A673 (cell line): Measurements from ENCODE around the gene GATA1.

ENCODE experiments used
- CTCF ChIP-seq: fragments of 300-800, 200-600 bp; sonication (generic); conservative IDR thresholded peaks from 2 replicates; pipeline ENCODE4 v1.5.1; 2017; ENCODE audit warnings: low read depth, mild to moderate bottlenecking, antibody characterized with exemption, low read length, moderate library complexity, mixed read lengths
- EZH2 ChIP-seq: fragments of 200-600 bp; sonication (generic); IDR thresholded peaks from 2 replicates; pipeline ENCODE4 v1.6.1; 2017; ENCODE audit warnings: borderline replicate concordance, low read depth, mild to moderate bottlenecking, mixed read lengths, antibody characterized with exemption, low read length; ENCODE audit not compliant: poor library complexity, severe bottlenecking

GRCh38 chrX:48761674-48762471 lies 24.5 kb upstream of the GATA1 start, which contains the start of gene GLOD5:
- TF ChIP-seq EZH2 (no peak), CTCF (0 out of 2 replicates have a peak, but pooled peaks have one; percentile 26)
